IMR-90 (cell line): ENCODE data around the gene ID3. TPM values are rescaled to one million over a fixed set of nuclear protein-coding genes. Genes with fewer than 3 reads are reported as not detected.

ENCODE experiments used
- ATAC-seq: fragments of 200-7000 bp; cut with Tn5 transposase; 2 replicates; pipeline ENCODE4 v1.9.1; 2020; ENCODE audit warnings: low read depth, mild to moderate bottlenecking, moderate library complexity
- BruUV-seq: library from RNA; stranded (reverse); fragments of 400-500 nt; replicated peaks from 2 replicates; lab custom pipeline; 2021; lab: Mats Ljungman, UMichigan
- CTCF ChIA-PET: fragments of 300-600 bp; formaldehyde crosslinking; extraction: SDS; loops from one replicate; lab custom pipeline; 2021; ENCODE audit warnings: antibody characterized with exemption; lab: Yijun Ruan, JAX
- POLR2A ChIA-PET: fragments of 300-600 bp; sonication (Branson Sonifier 250); formaldehyde crosslinking; loops from one replicate; lab custom pipeline; 2022; ENCODE audit warnings: antibody characterized with exemption; ENCODE audit not compliant: unreplicated experiment; lab: Charles Lee
- DNase-seq: peaks from one replicate; pipeline ENCODE4 v3.0.0; 2013
- H2AFZ ChIP-seq: replicated peaks from 2 replicates; pipeline ENCODE3; 2013; ENCODE audit warnings: low read length, mild to moderate bottlenecking; ENCODE audit not compliant: poor library complexity
- H2AK5ac ChIP-seq: 2 replicates; pipeline ENCODE4 v1.6.1; 2013; ENCODE audit warnings: low read depth, low read length, inconsistent platforms
- H2AK9ac ChIP-seq: replicated peaks from 2 replicates; pipeline ENCODE3; 2013; ENCODE audit warnings: mild to moderate bottlenecking, low read depth, low read length, moderate library complexity; ENCODE audit not compliant: poor library complexity
- H2BK120ac ChIP-seq: 2 replicates; pipeline ENCODE4 v1.6.1; 2013; ENCODE audit warnings: low read depth, low read length, inconsistent platforms
- H2BK15ac ChIP-seq: 3 replicates; pipeline ENCODE4 v1.6.1; 2013; ENCODE audit warnings: low read depth, low read length, inconsistent platforms
- H2BK20ac ChIP-seq: 2 replicates; pipeline ENCODE4 v1.6.1; 2013; ENCODE audit warnings: low read depth, mild to moderate bottlenecking, inconsistent platforms, low read length, moderate library complexity
- H2BK5ac ChIP-seq: 2 replicates; pipeline ENCODE4 v1.6.1; 2013; ENCODE audit warnings: mild to moderate bottlenecking, low read depth, low read length, inconsistent platforms; ENCODE audit not compliant: poor library complexity, severe bottlenecking
- H3K14ac ChIP-seq: replicated peaks from 2 replicates; pipeline ENCODE4 v1.6.1; 2013; ENCODE audit warnings: low read depth, low read length, inconsistent platforms
- H3K18ac ChIP-seq: 2 replicates; pipeline ENCODE4 v1.6.1; 2013; ENCODE audit warnings: low read depth, low read length, control low read depth
- H3K23ac ChIP-seq: 2 replicates; pipeline ENCODE4 v1.6.1; 2013; ENCODE audit warnings: low read depth, low read length, inconsistent platforms
- H3K27ac ChIP-seq: 2 replicates; pipeline ENCODE4 v1.5.1; 2013; ENCODE audit warnings: mild to moderate bottlenecking, control low read depth, low read length; ENCODE audit not compliant: insufficient read depth
- H3K27me3 ChIP-seq: 2 replicates; pipeline ENCODE4 v1.6.1; 2013; ENCODE audit warnings: low read length; ENCODE audit not compliant: control insufficient read depth, insufficient read depth
- H3K36me3 ChIP-seq: 2 replicates; pipeline ENCODE4 v1.6.1; 2013; ENCODE audit warnings: low read length, mixed read lengths; ENCODE audit not compliant: control insufficient read depth, insufficient read depth
- H3K4ac ChIP-seq: 2 replicates; pipeline ENCODE4 v1.6.1; 2013; ENCODE audit warnings: low read depth, low read length, inconsistent platforms
- H3K4me1 ChIP-seq: 2 replicates; pipeline ENCODE4 v1.6.1; 2013; ENCODE audit warnings: low read length, mixed read lengths; ENCODE audit not compliant: control insufficient read depth, insufficient read depth
- H3K4me2 ChIP-seq: 2 replicates; pipeline ENCODE4 v1.6.1; 2013; ENCODE audit warnings: low read depth, mild to moderate bottlenecking, control low read depth, low read length, moderate library complexity
- H3K4me3 ChIP-seq: 2 replicates; pipeline ENCODE4 v1.5.1; 2013; ENCODE audit warnings: low read depth, mild to moderate bottlenecking, control low read depth, low read length, moderate library complexity; ENCODE audit not compliant: insufficient read depth
- H3K56ac ChIP-seq: 2 replicates; pipeline ENCODE4 v1.6.1; 2013; ENCODE audit warnings: low read length, inconsistent platforms; ENCODE audit not compliant: insufficient read depth; ENCODE audit errors: extremely low read depth
- H3K79me1 ChIP-seq, 2 experiments: 2 replicates each; pipeline ENCODE4 v1.6.1; 2013; ENCODE audit warnings: low read length in 2 of 2, inconsistent platforms in 1 of 2, low read depth in 1 of 2
- H3K9ac ChIP-seq: 2 replicates; pipeline ENCODE4 v1.6.1; 2013; ENCODE audit warnings: low read depth, low read length, control low read depth
- H3K9me1 ChIP-seq: 2 replicates; pipeline ENCODE4 v1.6.1; 2013; ENCODE audit warnings: low read length, inconsistent platforms; ENCODE audit not compliant: insufficient read depth
- H3K9me3 ChIP-seq: 2 replicates; pipeline ENCODE4 v1.6.1; 2013; ENCODE audit warnings: low read length; ENCODE audit not compliant: control insufficient read depth, insufficient read depth
- H4K20me1 ChIP-seq: 2 replicates; pipeline ENCODE4 v1.6.1; 2013; ENCODE audit warnings: low read length, inconsistent platforms; ENCODE audit not compliant: insufficient read depth
- H4K5ac ChIP-seq: 2 replicates; pipeline ENCODE4 v1.6.1; 2013; ENCODE audit warnings: mild to moderate bottlenecking, low read depth, low read length, control low read depth
- H4K8ac ChIP-seq, 2 experiments: 2 replicates each; pipeline ENCODE4 v1.6.1; 2013; ENCODE audit warnings: low read depth in 2 of 2, low read length in 2 of 2, control low read depth in 1 of 2, inconsistent platforms in 1 of 2
- H4K91ac ChIP-seq: 2 replicates; pipeline ENCODE4 v1.6.1; 2013; ENCODE audit warnings: low read depth, low read length, inconsistent platforms; ENCODE audit not compliant: insufficient read depth
- BHLHE40 ChIP-seq: fragments of 150-350 bp; IDR thresholded peaks from 2 replicates; pipeline ENCODE4 v1.6.1; 2016; ENCODE audit warnings: mild to moderate bottlenecking, low read depth, low read length
- CEBPB ChIP-seq: IDR thresholded peaks from 2 replicates; pipeline ENCODE4 v1.6.1; 2012; ENCODE audit warnings: low read depth, low read length, improper control_type of control experiment
- CHD1 ChIP-seq: IDR thresholded peaks from 2 replicates; pipeline ENCODE4 v1.6.1; 2012; ENCODE audit warnings: low read depth, low read length, improper control_type of control experiment
- CTCF ChIP-seq: conservative IDR thresholded peaks from 2 replicates; pipeline ENCODE4 v1.5.1; 2012; ENCODE audit warnings: mild to moderate bottlenecking, low read depth, low read length, improper control_type of control experiment
- MAFK ChIP-seq: IDR thresholded peaks from 2 replicates; pipeline ENCODE4 v1.6.1; 2012; ENCODE audit warnings: low read depth, low read length, improper control_type of control experiment
- MAZ ChIP-seq: IDR thresholded peaks from 2 replicates; pipeline ENCODE4 v1.6.1; 2012; ENCODE audit warnings: low read depth, mild to moderate bottlenecking, low read length, improper control_type of control experiment, moderate library complexity, borderline replicate concordance
- MXI1 ChIP-seq: IDR thresholded peaks from 2 replicates; pipeline ENCODE4 v1.6.1; 2012; ENCODE audit warnings: low read depth, mild to moderate bottlenecking, low read length, moderate library complexity, borderline replicate concordance
- NFE2L2 ChIP-seq: fragments of 150-350 bp; IDR thresholded peaks from 2 replicates; pipeline ENCODE4 v1.6.1; 2016; ENCODE audit warnings: low read depth, mild to moderate bottlenecking, low read length
- POLR2A ChIP-seq: IDR thresholded peaks from 2 replicates; pipeline ENCODE4 v1.6.1; 2012; ENCODE audit warnings: mild to moderate bottlenecking, low read depth, low read length
- RAD21 ChIP-seq: IDR thresholded peaks from 2 replicates; pipeline ENCODE4 v1.6.1; 2012; ENCODE audit warnings: low read length, improper control_type of control experiment
- RCOR1 ChIP-seq: IDR thresholded peaks from 2 replicates; pipeline ENCODE4 v1.6.1; 2012; ENCODE audit warnings: mild to moderate bottlenecking, low read length, improper control_type of control experiment; ENCODE audit not compliant: insufficient replicate concordance
- RFX5 ChIP-seq: IDR thresholded peaks from 2 replicates; pipeline ENCODE4 v1.8.0; 2012; ENCODE audit warnings: low read depth, mild to moderate bottlenecking, low read length, moderate library complexity
- SMC3 ChIP-seq: fragments of 150-350 bp; IDR thresholded peaks from 2 replicates; pipeline ENCODE4 v1.6.1; 2016; ENCODE audit warnings: low read depth, mild to moderate bottlenecking, antibody characterized with exemption, low read length, moderate library complexity
- WGBS, 2 experiments: methylation state at CpG; one replicate each; pipeline versions ENCODE4 v1.1.5 to v1.1.7; 2013; ENCODE audit warnings: missing lambda C conversion rate in 2 of 2; ENCODE audit not compliant: insufficient read length in 1 of 2; ENCODE audit errors: extremely low coverage in 2 of 2; 5-methylcytosine and 5-hydroxymethylcytosine counted together
- dilution Hi-C: fragments of 300-500 bp; cut with HindIII; formaldehyde crosslinking; loops from one replicate; pipeline ENCODE4 v1.14.3; 2018; ENCODE audit warnings: low sequenced_read_pairs; ENCODE audit not compliant: unreplicated experiment
- in situ Hi-C: fragments of 300-500 bp; cut with MboI; formaldehyde crosslinking; loops from 3 replicates; pipeline ENCODE4 v1.14.3; 2019; ENCODE audit warnings: low sequenced_read_pairs, inconsistent platforms, mixed read lengths
- intact Hi-C: fragments of 100-400 bp; cut with micrococcal nuclease; formaldehyde crosslinking; loops from 2 replicates; pipeline ENCODE4 v1.10.0; 2022
- polyA plus RNA-seq, 3 experiments: library from polyadenylated mRNA; depleted of rRNA; stranded (reverse); fragments of >200 nt; gene quantifications; 2 replicates each; pipeline ENCODE4 v1.2.3, GENCODE V29; 2012; ENCODE audit warnings: low replicate concordance in 1 of 3
- total RNA-seq: library from RNA; depleted of rRNA; stranded (reverse); fragments of >200 nt; gene quantifications from 2 replicates; pipeline ENCODE4 v1.2.3, GENCODE V29; 2012
- TF ChIP-seq, protein P1 (sequence below): fragments of 150-350 bp; IDR thresholded peaks from 2 replicates; pipeline ENCODE4 v1.6.1; 2017; ENCODE audit warnings: mild to moderate bottlenecking, antibody characterized with exemption, low read length, low read depth
- TF ChIP-seq, protein P2 (sequence below): fragments of 150-350 bp; IDR thresholded peaks from 2 replicates; pipeline ENCODE4 v1.6.1; 2016; ENCODE audit warnings: low read depth, mild to moderate bottlenecking, low read length, moderate library complexity, borderline replicate concordance

The ID3 gene
- total and polyA plus RNA-seq, 2 of the 4 experiments (the other 2 are of a cell fraction): 109 to 304 TPM

DNA sequence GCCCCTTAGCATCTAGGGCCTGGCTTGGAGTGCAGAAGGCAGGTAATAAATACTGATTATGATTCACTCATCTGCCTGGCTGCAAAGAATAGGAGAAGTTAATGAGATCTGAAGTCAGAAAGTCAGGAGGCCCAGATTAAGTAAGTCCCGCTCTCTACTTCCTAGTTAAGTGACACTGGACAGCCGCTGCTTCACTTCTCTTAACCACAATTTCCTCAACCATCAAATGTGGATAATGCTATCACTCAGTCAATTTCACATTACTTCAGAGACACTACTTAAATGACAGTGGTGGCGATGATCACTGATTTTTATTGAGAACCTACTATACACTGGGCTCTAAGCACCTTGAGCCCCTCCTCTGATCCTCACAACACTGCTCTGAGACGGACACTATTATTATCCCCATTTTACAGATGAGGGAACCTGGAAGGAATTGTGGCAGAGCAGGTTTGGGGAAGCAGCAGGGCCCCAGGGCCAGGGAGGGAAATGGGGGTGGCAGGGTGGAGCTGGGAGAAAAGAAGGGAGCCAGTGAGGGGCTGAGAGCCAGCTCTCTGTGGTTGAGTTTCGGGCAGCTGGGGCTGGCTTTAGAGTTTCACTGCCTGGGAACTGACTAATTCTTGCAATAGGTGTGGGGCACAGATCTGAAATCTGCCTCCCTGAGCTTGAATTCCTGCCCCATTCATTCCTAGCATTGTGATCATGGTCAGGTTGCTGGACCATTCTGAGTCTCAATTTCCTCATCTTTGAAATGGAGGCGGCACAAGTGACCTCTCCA lies 25.9 kb downstream of the ID3 start:
- Histone ChIP-seq H2BK20ac (no peak overlapping the region), H3K56ac (no peak overlapping the region), H3K4me2 (no peak overlapping the region), H3K36me3 (no peaks in the 10 kb centered on the region), H2BK5ac (no peak overlapping the region), H3K4me1 (peaks cover 7% of the 10 kb centered on the region; the same call in 1 of the 2 replicates), H2AK9ac (no peak overlapping the region), H2AFZ (no peak overlapping the region), H3K27me3 (no peaks in the 10 kb centered on the region), H3K18ac (no peak overlapping the region), H3K79me1 (0 out of 4 replicates have a peak, but pooled peaks cover 0 to 7% of the 10 kb centered on the region in 2 experiments), H3K23ac (no peak overlapping the region), H2AK5ac (no peak overlapping the region), H2BK15ac (no peak overlapping the region), H4K5ac (no peak overlapping the region), H3K9me3 (no peaks in the 10 kb centered on the region), H3K9me1 (no peaks in the 10 kb centered on the region), H2BK120ac (no peak overlapping the region), H3K27ac (no peak overlapping the region), H3K4ac (no peak overlapping the region), H3K9ac (no peak overlapping the region), H4K8ac (no peak overlapping the region), H4K20me1 (no peaks in the 10 kb centered on the region), H4K91ac (no peak overlapping the region), H3K4me3 (no peak overlapping the region), H3K14ac (no peak overlapping the region)
- 100% methylated on average over 3 of the region's 6 CpGs; no CpG with 5 or more reads in 1 of the 2 experiments for WGBS, 2 experiments
- ChIA-PET POLR2A (no interaction called here), CTCF (no interaction called here)
- in situ Hi-C loops: loop anchor here (10.0 kb wide), 1 partner anchor 559 kb away; the partner anchor contains the start of gene LACTBL1
- no peak for ATAC-seq
- DNase-seq: no peak
- no TSS peak for BruUV-seq
- intact Hi-C loops: loop anchor here (5.0 to 10.0 kb wide), 2 partner anchors 191 to 349 kb away; partner anchors contain the start of gene HNRNPR
- dilution Hi-C loops: no loop called here
- TF ChIP-seq RFX5 (no peak), SMC3 (no peak), NFE2L2 (no peak), MXI1 (no peak), RAD21 (no peak), CTCF (no peak), MAZ (no peak), BHLHE40 (no peak), MAFK (no peak), CEBPB (no peak), POLR2A (no peak), CHD1 (no peak), RCOR1 (no peak)
- TF ChIP-seq, protein P1, sequence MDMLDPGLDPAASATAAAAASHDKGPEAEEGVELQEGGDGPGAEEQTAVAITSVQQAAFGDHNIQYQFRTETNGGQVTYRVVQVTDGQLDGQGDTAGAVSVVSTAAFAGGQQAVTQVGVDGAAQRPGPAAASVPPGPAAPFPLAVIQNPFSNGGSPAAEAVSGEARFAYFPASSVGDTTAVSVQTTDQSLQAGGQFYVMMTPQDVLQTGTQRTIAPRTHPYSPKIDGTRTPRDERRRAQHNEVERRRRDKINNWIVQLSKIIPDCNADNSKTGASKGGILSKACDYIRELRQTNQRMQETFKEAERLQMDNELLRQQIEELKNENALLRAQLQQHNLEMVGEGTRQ: no peak
- TF ChIP-seq, protein P2, sequence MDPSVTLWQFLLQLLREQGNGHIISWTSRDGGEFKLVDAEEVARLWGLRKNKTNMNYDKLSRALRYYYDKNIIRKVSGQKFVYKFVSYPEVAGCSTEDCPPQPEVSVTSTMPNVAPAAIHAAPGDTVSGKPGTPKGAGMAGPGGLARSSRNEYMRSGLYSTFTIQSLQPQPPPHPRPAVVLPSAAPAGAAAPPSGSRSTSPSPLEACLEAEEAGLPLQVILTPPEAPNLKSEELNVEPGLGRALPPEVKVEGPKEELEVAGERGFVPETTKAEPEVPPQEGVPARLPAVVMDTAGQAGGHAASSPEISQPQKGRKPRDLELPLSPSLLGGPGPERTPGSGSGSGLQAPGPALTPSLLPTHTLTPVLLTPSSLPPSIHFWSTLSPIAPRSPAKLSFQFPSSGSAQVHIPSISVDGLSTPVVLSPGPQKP: no peak
